ENCODE data around the gene TRIM36. TPM values are rescaled to one million over a fixed set of nuclear protein-coding genes. Genes with fewer than 3 reads are reported as not detected.
A peak's percentile ranks its signal among the peaks of the same experiment; 100 is the strongest.

The TRIM36 gene
- total and polyA plus RNA-seq, 4 donors: 16.2 to 50.3 (median 38.5) TPM

GRCh38 chr5:115132465-115132864 lies 37.2 kb downstream of the TRIM36 start:
- 52% methylated on average over 2 of the region's 2 CpGs for WGBS (ENCODE audit: insufficient coverage)
- no peak overlapping the region for H3K27ac ChIP-seq (ENCODE audit: low read depth, low read length)
- H3K27me3 ChIP-seq (ENCODE audit: control insufficient read depth, insufficient read depth, low read length): no peaks in the 10 kb centered on the region
- no peaks in the 10 kb centered on the region for H3K4me1 ChIP-seq (ENCODE audit: control insufficient read depth, insufficient read depth, low read length)
- H3K9me3 ChIP-seq (ENCODE audit: control insufficient read depth, insufficient read depth, low read length): no peaks in the 10 kb centered on the region
- H3K4me3 ChIP-seq (ENCODE audit: low read depth, low read length): no peak overlapping the region
- DNase-seq (ENCODE audit: low read depth in 4 of 6, low spot score in 6 of 6): no peak
- H3K36me3 ChIP-seq (ENCODE audit: control insufficient read depth, insufficient read depth, low read length): no peaks in the 10 kb centered on the region

GRCh38 chr5:115126303-115126702 lies 43.4 kb downstream of the TRIM36 start:
- 95% methylated on average over 4 of the region's 5 CpGs for WGBS (ENCODE audit: insufficient coverage)
- Histone ChIP-seq H3K36me3 (ENCODE audit: control insufficient read depth, insufficient read depth, low read length) (no peaks in the 10 kb centered on the region), H3K27me3 (ENCODE audit: control insufficient read depth, insufficient read depth, low read length) (no peaks in the 10 kb centered on the region), H3K4me1 (ENCODE audit: control insufficient read depth, insufficient read depth, low read length) (no peaks in the 10 kb centered on the region), H3K27ac (ENCODE audit: low read depth, low read length) (no peak overlapping the region), H3K4me3 (ENCODE audit: low read depth, low read length) (no peak overlapping the region), H3K9me3 (ENCODE audit: control insufficient read depth, insufficient read depth, low read length) (no peaks in the 10 kb centered on the region)
- DNase-seq (ENCODE audit: low read depth in 4 of 6, low spot score in 6 of 6): no peak

- Histone ChIP-seq H3K27me3 (ENCODE audit: control insufficient read depth, insufficient read depth, low read length) (no peaks in the 10 kb centered on the region), H3K4me3 (ENCODE audit: low read depth, low read length) (no peak overlapping the region), H3K27ac (ENCODE audit: low read depth, low read length) (no peak overlapping the region), H3K4me1 (ENCODE audit: control insufficient read depth, insufficient read depth, low read length) (no peaks in the 10 kb centered on the region), H3K9me3 (ENCODE audit: control insufficient read depth, insufficient read depth, low read length) (no peaks in the 10 kb centered on the region), H3K36me3 (ENCODE audit: control insufficient read depth, insufficient read depth, low read length) (no peaks in the 10 kb centered on the region)
- DNase-seq (ENCODE audit: low read depth in 4 of 6, low spot score in 6 of 6): no peak
- WGBS (ENCODE audit: insufficient coverage): no CpG with 5 or more reads among the region's 1 CpG
Observed at GRCh38 chr5:115124741-115125140, 45.0 kb downstream of the TRIM36 start.

DNA sequence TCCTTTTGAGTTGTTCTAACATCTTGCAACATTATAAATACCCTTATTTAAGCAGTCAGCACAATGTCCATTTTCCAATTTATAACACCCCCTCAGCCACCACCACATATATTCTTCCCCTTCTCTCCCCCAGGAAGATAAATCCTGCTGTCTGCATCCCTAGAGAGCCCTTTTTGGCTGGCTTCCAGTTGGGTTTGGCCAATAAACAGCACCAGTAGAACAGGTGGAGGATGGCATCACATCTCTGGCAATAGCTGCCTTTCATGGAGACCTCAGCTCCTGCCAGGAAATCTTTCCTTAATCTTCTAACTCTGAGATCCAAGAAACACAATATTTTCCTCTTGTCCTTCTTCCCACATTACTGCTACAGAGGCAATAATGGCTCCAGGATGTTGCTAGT lies 53.7 kb downstream of the TRIM36 start:
- Histone ChIP-seq H3K9me3 (ENCODE audit: control insufficient read depth, insufficient read depth, low read length) (no peaks in the 10 kb centered on the region), H3K4me1 (ENCODE audit: control insufficient read depth, insufficient read depth, low read length) (no peaks in the 10 kb centered on the region), H3K27ac (ENCODE audit: low read depth, low read length) (no peak overlapping the region), H3K4me3 (ENCODE audit: low read depth, low read length) (no peak overlapping the region), H3K27me3 (ENCODE audit: control insufficient read depth, insufficient read depth, low read length) (no peaks in the 10 kb centered on the region), H3K36me3 (ENCODE audit: control insufficient read depth, insufficient read depth, low read length) (no peaks in the 10 kb centered on the region)
- DNase-seq (ENCODE audit: low read depth in 4 of 6, low spot score in 6 of 6): no peak

DNA sequence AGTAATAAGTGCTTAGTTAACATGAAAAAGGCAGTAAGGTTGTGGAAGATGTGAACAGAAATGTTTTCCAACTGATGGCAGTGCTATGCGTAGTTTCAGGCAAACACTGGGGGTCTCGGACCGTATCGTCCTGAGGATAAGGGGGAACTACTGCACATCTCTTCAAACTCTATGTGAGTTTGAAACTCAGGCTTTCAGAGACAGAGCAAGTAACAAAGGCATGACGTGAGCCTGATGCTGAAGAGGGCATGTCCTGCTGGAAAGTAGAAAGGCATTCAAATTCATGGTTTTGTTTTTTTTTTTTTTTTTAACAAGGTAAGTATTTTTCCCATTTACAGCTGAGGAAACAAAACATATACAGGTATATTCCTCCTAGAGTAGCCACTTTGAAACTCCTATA lies 59.9 kb downstream of the TRIM36 start:
- Histone ChIP-seq H3K4me1 (ENCODE audit: control insufficient read depth, insufficient read depth, low read length) (no peaks in the 10 kb centered on the region), H3K27ac (ENCODE audit: low read depth, low read length) (no peak overlapping the region), H3K36me3 (ENCODE audit: control insufficient read depth, insufficient read depth, low read length) (no peaks in the 10 kb centered on the region), H3K9me3 (ENCODE audit: control insufficient read depth, insufficient read depth, low read length) (no peaks in the 10 kb centered on the region), H3K4me3 (ENCODE audit: low read depth, low read length) (no peak overlapping the region), H3K27me3 (ENCODE audit: control insufficient read depth, insufficient read depth, low read length) (no peaks in the 10 kb centered on the region)
- no CpG with 5 or more reads among the region's 5 CpGs for WGBS (ENCODE audit: insufficient coverage)
- DNase-seq (ENCODE audit: low read depth in 4 of 6, low spot score in 6 of 6): no peak

DNA sequence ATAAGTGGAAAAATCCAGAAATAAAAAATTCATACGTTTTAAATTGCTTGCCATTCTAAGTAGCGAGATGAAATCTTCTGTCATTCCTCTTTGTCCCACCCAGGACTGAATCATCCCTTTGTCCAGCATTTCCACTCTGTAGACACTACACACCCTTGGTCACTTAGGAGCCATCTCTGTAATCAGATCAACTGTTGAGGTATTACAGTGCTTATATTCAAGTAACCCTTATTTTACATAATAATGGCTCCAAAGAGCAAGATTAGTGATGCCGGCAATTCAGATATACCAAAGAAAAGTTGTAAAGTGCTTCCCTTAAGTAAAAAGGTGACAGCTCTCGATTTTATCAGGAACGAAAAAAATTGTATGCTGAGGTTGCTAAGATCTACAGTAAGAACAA lies 60.4 kb downstream of the TRIM36 start:
- no peaks in the 10 kb centered on the region for H3K27me3 ChIP-seq (ENCODE audit: control insufficient read depth, insufficient read depth, low read length)
- H3K27ac ChIP-seq (ENCODE audit: low read depth, low read length): no peak overlapping the region
- DNase-seq (ENCODE audit: low read depth in 4 of 6, low spot score in 6 of 6): no peak
- no peak overlapping the region for H3K4me3 ChIP-seq (ENCODE audit: low read depth, low read length)
- H3K36me3 ChIP-seq (ENCODE audit: control insufficient read depth, insufficient read depth, low read length): no peaks in the 10 kb centered on the region
- WGBS (ENCODE audit: insufficient coverage): 84% methylated on average over 4 of the region's 5 CpGs
- no peaks in the 10 kb centered on the region for H3K9me3 ChIP-seq (ENCODE audit: control insufficient read depth, insufficient read depth, low read length)
- H3K4me1 ChIP-seq (ENCODE audit: control insufficient read depth, insufficient read depth, low read length): no peaks in the 10 kb centered on the region

DNA sequence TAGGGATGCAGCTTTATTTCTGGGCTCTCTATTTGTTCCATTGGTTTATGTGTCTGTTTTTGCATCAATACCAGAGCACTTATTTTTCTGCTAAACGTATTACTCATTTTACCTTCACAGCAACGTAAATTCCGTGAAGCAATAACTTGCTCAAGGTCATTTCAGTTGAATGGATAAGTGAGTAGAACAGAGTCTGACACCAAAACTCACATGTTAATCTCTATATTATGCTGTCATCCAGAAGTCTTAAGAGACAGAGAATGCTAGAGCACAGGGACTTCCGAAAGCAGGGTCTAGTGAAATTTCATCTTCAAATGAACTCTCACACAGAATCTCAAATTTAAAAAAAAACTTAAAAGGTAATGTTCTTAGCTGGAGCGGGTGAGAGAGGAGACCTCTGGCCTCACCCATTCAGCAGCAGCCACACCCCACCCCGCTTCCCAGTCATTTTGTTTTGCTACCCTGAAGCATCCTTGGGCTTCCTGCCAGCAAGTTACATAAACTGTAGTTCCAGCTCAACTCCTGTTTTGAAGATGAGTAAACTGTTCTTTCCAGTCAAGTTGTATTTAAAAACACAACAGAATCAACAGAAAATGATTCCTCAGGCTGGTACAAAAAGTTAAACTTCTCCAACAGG lies 69.3 kb downstream of the TRIM36 start:
- DNase-seq (ENCODE audit: low read depth in 4 of 6, low spot score in 6 of 6): no peak
- no peak overlapping the region for H3K27ac ChIP-seq (ENCODE audit: low read depth, low read length)
- H3K36me3 ChIP-seq (ENCODE audit: control insufficient read depth, insufficient read depth, low read length): no peaks in the 10 kb centered on the region
- H3K4me3 ChIP-seq (ENCODE audit: low read depth, low read length): no peak overlapping the region
- H3K4me1 ChIP-seq (ENCODE audit: control insufficient read depth, insufficient read depth, low read length): no peaks in the 10 kb centered on the region
- no CpG with 5 or more reads among the region's 6 CpGs for WGBS (ENCODE audit: insufficient coverage)
- H3K9me3 ChIP-seq (ENCODE audit: control insufficient read depth, insufficient read depth, low read length): no peaks in the 10 kb centered on the region
- H3K27me3 ChIP-seq (ENCODE audit: control insufficient read depth, insufficient read depth, low read length): no peaks in the 10 kb centered on the region

GRCh38 chr5:115098041-115098702 lies 71.5 kb downstream of the TRIM36 start:
- H3K27me3 ChIP-seq (ENCODE audit: control insufficient read depth, insufficient read depth, low read length): no peaks in the 10 kb centered on the region
- 13% methylated on average over 1 of the region's 2 CpGs for WGBS (ENCODE audit: insufficient coverage)
- no peak overlapping the region for H3K4me3 ChIP-seq (ENCODE audit: low read depth, low read length)
- H3K4me1 ChIP-seq (ENCODE audit: control insufficient read depth, insufficient read depth, low read length): no peaks in the 10 kb centered on the region
- H3K36me3 ChIP-seq (ENCODE audit: control insufficient read depth, insufficient read depth, low read length): no peaks in the 10 kb centered on the region
- no peaks in the 10 kb centered on the region for H3K9me3 ChIP-seq (ENCODE audit: control insufficient read depth, insufficient read depth, low read length)
- peak in 5 of 6 donors; percentile 18 to 83 (median 31) for DNase-seq (ENCODE audit: low read depth in 4 of 6, low spot score in 6 of 6)
- H3K27ac ChIP-seq (ENCODE audit: low read depth, low read length): no peak overlapping the region

- no peak overlapping the region for H3K27ac ChIP-seq (ENCODE audit: low read depth, low read length)
- H3K36me3 ChIP-seq (ENCODE audit: control insufficient read depth, insufficient read depth, low read length): no peaks in the 10 kb centered on the region
- no peak overlapping the region for H3K4me3 ChIP-seq (ENCODE audit: low read depth, low read length)
- no CpG with 5 or more reads among the region's 2 CpGs for WGBS (ENCODE audit: insufficient coverage)
- H3K4me1 ChIP-seq (ENCODE audit: control insufficient read depth, insufficient read depth, low read length): no peaks in the 10 kb centered on the region
- DNase-seq (ENCODE audit: low read depth in 4 of 6, low spot score in 6 of 6): no peak
- H3K27me3 ChIP-seq (ENCODE audit: control insufficient read depth, insufficient read depth, low read length): no peaks in the 10 kb centered on the region
- no peaks in the 10 kb centered on the region for H3K9me3 ChIP-seq (ENCODE audit: control insufficient read depth, insufficient read depth, low read length)
Observed at GRCh38 chr5:115097236-115097635, 72.5 kb downstream of the TRIM36 start.

DNA sequence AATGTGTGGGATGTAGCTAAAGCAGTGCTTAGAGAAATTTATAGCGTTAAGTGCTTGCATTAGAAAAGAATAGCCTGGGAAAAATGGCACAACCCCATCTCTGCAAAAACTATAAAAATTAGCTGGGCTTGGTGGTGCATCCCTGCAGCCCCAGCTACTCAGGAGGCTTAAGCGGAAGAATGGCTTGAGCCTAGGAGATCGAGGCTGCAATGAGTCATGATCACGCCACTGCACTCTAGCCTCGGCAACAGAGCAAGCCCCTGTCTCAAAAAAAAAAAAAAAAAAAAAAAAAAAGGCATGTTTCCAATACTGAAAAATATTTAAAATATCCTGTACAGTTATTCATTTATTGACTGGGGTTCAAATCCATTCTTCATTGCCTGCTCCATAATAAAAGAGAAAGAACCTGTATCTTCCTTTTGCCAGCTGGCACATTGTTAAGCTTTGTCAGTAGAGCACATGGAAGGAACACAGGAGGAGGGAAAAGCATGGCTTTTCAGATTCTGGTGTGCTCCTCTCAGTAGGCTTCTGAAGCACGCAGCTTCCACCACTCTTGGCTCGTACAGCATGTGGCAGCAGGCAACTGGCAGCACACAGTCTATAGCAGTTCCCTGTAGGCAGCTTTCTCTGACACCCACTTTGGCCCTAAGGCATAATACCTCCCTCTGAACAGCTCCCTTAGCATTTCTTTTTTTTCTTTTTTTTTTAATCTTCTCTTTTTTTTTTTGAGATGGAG lies 73.5 kb downstream of the TRIM36 start:
- 33% methylated on average over 3 of the region's 7 CpGs for WGBS (ENCODE audit: insufficient coverage)
- no peaks in the 10 kb centered on the region for H3K4me1 ChIP-seq (ENCODE audit: control insufficient read depth, insufficient read depth, low read length)

More for the DNA sequence above, 73.5 kb downstream of the TRIM36 start:
- DNase-seq (ENCODE audit: low read depth in 4 of 6, low spot score in 6 of 6): peak in 2 of 6 donors; percentile 72 to 87
- H3K9me3 ChIP-seq (ENCODE audit: control insufficient read depth, insufficient read depth, low read length): no peaks in the 10 kb centered on the region
- no peak overlapping the region for H3K4me3 ChIP-seq (ENCODE audit: low read depth, low read length)
- no peak overlapping the region for H3K27ac ChIP-seq (ENCODE audit: low read depth, low read length)
- no peaks in the 10 kb centered on the region for H3K36me3 ChIP-seq (ENCODE audit: control insufficient read depth, insufficient read depth, low read length)
- H3K27me3 ChIP-seq (ENCODE audit: control insufficient read depth, insufficient read depth, low read length): no peaks in the 10 kb centered on the region

All from spinal cord (tissue), 10 donors.